CD4-positive, alpha-beta T cell treated with Interleukin-6 for 4 hours (primary cell): ENCODE results near the gene FAM81A.
"Not testable (repeated sequence)": the region's sequence is repeated elsewhere in the genome, so short reads cannot be mapped to it uniquely, and the experiment has no call there.

Source experiments
- DNase-seq: peaks from one replicate; pipeline ENCODE4 v3.0.0-alpha.2; 2020; ENCODE audit warnings: mixed read lengths

The FAM81A gene

GRCh38 chr15:59437817-59438624 lies at the start of gene FAM81A:
Gene FAM81A, plus strand, starts transcription at chr15:59438186. Its CDS starts 20,441 bp downstream, at chr15:59458627.
- DNase-seq, result peak; percentile 39

DNA sequence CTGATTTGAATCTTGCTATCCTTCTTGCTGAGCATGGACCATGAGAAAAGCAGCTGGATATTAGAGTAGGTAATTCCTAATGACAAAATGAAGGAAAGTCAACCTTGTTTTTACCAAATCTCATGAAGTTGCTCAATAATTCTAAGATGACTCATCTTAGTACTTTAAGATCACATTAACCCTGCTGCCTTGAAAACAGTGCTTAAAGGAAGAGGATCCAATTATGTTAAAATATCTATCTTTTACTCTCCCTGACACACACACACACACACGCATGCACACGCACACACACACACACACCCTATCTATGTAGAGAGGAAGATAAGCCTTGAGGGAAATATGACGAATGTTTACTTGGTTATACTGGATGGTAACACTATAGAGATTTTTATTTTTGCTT lies 49.3 kb upstream of the FAM81A start:
- no peak for DNase-seq

DNA sequence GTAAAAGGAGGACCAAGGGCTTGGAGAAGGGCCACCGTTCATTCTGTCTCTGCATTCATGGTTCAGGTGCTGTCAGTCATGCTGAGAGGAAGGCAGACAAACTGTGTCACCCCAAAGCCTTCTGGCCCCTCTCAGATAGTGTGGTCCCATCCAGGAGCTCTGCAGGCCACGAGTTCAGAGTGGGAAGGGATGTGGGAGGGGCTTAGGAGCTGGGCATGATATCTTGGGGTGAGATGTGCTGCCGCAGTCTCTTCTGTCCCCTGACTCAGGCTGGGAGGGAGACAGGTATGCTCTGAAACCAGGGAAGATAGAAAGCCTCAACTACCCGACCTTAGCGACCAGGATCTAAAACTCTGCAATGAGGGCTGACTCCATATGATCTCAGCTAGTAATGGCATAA lies 45.7 kb upstream of the FAM81A start:
- DNase-seq, result no peak

DNA sequence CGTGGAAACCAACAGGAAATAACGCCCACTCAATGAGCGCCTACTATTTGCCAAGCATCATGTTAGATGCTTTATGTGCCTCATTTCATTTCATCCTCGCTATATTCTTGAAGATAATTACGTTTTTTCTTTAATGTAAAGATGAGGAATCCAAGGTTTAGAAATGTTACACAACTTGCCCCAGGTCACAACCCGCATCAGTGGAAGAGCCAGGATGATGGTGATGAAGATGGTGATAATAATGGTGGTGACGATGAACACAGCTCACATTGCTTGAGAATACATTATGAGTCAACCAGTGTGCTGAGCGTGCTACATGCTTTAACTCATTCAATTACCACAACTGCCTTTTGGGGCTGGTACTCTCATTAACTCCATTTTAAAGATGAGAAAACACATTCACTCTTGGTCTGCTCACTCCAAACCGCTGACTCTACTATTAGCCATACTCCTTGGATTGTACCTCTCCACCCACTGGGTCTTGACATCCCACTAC lies 43.8 kb upstream of the FAM81A start:
- DNase-seq, result no peak

- DNase-seq, result no peak
Measured at GRCh38 chr15:59396211-59396610, 41.8 kb upstream of the FAM81A start.

GRCh38 chr15:59396679-59397078 lies 41.3 kb upstream of the FAM81A start:
- DNase-seq, result no peak

DNA sequence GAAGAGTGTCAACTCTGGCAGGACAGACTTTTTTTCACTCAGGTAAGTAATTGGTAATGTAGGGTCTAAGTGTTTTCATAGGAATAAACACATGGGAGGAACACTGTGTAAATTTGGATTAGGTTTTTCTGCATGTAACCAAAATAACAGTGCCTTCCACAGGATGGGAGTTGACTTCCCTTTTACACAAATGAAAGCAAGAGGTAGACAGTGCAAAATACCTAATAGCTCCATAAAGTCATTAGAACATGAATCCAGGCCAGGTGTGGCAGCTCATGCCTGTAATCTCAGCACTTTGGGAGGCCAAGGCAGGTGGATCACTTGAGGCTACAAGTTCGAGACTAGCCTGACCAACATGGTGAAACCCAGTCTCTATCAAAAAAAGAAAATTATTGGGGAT lies 39.8 kb upstream of the FAM81A start:
- DNase-seq, result no peak

DNA sequence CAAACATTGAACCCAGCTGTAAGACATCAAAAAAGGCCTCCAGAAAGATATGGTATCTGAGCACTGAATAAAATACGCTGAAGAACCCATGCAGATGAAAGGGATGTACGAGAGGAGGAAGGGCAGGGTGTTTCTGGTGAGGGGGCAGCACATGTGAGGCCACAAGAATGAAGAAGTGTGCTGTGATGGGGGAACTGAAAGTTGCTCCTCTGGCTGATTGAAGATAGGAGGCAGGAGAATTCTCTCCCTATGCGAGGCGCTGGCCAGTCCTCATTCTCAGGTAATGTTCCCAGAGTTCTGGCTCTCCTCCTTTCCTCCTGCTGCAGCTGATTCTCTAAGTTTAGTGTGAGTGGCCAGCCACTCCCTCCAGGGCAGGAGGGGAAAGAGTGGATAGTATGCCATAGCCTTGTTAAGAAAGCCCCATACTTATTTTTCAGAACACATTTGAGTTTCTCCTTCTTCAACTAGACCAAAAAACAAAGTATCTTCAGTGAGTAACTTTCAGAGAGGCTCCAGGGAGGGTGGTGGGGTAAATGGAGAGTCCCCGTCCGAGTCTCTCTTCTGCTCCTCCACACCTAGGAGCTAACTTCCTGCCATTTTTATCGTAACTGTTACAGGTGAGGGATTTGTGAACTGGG lies 38.4 kb upstream of the FAM81A start:
- no peak for DNase-seq

GRCh38 chr15:59400103-59400813 lies 37.7 kb upstream of the FAM81A start:
- DNase-seq, result no peak

GRCh38 chr15:59401051-59401823 lies 36.7 kb upstream of the FAM81A start:
- not testable (repeated sequence) for DNase-seq

DNA sequence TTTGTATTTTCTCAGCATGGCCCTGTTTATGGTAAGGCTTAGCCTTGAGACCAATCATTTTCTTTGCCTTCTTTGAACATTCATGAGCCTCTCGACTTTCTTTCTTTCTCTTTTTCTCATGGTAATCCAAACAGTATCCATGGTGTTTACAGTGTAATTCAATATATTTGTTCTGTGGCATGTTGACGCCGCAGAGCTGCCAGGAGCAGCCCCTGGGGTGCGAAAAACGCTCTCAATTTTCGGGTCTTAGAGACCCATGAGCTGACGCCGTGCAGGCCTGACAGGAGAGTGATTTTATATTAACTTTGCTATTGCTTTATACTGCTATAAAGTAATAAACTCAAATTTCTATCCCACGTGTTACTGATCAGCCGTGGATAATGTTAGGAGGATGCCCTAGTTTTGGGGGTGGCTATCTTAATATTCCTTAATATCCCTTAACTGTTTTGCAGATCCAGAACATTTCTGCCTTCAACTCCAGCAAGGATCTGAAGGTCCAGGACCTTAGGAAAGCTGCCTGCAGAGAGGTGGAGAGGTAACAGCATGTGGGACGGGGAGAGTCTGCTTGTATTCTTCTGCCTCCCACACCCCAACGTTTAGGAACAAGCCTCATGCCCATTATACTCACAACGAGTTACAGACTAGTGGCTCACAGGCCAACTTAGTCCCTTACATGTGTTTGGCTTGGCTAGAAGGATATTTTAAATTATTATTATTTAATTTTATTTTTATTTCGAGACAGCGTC lies 36.0 kb upstream of the FAM81A start:
- no peak for DNase-seq

DNA sequence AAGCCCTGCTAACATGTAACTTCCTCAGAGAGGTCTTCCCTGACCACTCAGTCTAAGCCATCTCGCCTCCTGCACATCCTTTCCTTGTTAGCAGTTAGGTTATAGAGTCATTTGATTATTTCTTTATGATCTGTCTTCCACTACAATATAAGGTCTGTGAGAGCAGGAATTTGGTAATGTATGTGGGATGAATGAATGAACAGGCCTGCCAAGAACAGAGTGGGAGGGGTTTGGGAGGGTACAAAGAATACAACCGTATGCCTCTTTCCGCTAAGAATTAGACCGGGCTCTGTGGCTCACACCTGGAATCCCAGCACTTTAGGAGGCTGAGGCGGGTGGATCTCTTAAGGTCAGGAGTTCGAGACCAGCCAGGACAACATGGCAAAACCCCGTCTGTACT lies 32.9 kb upstream of the FAM81A start:
- no peak for DNase-seq

DNA sequence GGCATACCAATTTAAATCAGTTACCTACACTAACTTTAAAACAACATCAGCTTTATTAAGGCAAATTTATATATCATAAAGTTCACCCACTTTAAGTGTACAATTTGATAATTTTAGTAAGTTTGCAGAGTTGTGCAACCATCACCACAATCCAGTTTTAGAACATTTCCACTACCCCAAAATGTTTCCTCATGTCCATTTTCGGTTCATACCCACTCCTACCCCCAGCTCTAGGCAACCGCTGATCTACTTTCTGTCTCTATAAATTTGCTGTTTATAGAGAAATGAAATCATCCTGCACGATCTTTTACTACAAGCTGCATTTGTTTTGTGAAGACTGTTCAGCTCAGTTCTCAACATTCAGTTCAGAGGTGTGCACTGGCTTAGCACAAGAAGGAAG lies 31.5 kb upstream of the FAM81A start:
- DNase-seq, result no peak

DNA sequence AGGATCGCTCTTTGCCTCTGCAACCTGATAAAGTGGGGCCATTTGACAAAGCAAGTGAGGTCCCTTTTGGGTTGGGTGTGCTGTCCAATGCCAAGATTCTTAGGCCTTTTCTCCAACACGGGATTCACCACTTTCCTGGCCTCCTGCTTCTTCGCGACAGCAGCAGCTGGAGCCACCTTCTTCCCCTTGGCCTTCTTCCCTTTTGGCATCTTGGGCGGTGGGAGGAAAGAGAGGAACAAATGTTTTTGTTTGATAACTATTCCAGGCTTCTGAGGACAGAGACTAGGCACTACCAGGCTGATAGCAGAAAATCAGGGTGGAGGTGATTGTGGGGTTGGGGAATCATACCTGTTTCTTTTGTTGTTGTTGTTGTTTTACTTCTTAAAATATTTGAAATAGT lies 30.0 kb upstream of the FAM81A start:
- no peak for DNase-seq

GRCh38 chr15:59410391-59410896 lies 27.5 kb upstream of the FAM81A start:
- DNase-seq, result no peak

DNA sequence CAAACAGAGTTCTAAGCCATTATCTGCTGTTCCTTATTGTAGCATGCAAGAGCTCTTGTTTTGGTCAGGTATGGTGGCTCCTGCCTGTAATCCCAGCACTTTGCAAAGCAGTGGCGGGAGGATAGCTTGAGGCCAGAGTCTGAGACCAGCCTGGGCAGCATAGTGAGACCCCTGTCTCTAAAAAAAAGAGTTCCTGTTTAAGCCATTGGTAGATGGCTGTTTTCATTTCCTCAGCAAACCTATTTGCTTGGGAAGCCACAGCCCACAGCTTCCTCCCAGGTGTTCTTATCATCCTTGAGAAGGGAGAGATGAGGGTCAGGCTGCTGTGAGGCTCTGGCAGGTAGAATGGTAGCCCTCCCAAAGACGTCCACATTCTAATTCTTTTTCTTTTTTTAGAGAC lies 24.4 kb upstream of the FAM81A start:
- no peak for DNase-seq

DNA sequence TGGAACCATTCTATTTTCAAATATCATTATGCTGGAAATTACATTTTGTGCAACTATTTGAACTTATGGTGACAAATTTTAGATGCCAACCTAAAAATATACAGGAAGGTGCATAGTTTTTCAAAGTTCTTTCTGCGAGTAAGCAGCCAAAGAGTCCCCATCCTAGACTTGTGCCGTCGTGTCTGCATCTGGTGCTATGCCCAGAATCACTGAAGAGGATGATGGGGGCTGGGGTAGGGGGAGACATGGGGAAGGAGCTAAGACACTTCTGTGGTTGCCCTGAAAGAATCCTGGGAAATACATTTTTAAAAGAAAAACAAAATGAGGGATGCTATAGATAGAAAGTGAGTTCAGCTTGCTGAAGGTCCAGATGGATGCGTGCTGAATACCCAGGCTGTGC lies 21.2 kb upstream of the FAM81A start:
- DNase-seq, result no peak

DNA sequence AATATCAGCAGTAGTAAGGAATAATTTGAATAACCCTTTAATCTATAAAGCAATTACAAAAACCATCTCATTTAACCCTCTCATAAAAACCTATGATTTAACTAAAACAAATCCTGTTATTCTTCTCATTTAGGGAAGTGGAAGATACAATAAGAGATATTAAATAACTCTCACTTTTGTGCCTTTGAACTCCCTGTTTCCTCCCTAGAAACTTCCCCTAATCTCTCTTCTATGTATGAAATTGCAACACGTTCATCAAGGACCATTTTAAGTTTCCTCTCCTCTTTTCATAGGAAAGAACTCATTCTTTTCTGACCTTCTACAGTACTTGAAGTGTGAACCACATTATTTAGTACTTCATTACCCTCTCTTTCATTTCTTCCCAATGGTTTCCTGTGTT lies 18.8 kb upstream of the FAM81A start:
- no peak for DNase-seq

DNA sequence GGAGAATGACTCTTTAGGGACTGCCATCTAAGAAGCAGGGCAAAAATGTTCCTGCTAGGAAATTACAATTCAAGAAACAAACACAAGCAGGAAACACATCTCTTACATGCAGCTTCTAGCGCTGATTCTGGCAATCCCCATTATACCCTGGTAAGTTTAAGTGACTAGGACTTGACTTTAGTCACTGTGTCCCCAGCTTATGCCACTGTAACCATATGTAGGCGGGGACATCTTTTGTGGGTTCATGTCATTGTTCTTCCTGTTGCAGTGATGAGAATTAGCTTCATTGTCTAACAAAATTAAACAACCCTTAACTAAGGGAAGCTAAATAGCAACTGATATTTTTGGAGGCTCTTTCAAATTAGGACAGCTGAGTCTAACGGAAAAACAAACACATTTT lies 17.9 kb upstream of the FAM81A start:
- no peak for DNase-seq

DNA sequence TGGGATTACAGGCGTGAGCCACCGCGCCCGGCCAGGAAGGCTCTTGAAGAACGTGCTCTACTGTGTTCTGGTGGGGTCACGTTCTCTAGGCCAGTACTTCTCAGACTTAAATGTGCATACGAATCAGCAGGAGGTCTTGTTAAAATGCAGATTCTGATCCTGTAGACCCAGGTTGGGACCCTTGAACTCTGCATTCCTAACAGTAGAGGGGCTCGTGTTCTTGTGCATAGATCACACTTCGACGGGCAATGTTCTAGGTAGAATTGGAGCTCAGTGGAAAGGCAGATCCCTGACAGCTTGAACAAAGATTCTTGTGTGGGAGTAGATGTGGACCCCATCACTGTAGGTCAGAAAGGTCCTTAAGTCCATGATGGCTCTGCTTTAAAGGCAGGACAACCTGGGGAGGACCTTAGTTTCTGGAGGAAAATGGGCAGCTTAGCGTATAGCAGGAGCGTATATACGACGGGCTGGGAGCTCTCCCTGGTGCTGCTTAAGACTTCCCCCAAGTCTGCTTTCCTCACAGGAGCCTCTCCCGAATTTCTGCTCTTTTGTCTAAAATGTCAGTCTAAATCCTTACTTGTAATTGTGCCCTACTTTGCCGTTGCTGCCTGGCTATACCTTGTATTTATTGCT lies 16.9 kb upstream of the FAM81A start:
- DNase-seq, result no peak

- DNase-seq, result no peak
Measured at GRCh38 chr15:59424616-59425015, 13.4 kb upstream of the FAM81A start.
